ENCODE measurements around the gene C1GALT1C1L. TPM values are rescaled to one million over a fixed set of nuclear protein-coding genes. Genes with fewer than 3 reads are reported as not detected.
A peak's percentile ranks its signal among the peaks of the same experiment; 100 is the strongest.

C1GALT1C1L gene
- total and polyA plus RNA-seq, 2 donors (not counting 1 experiment from before 2014, with no cell fraction given): 0.33 to 1.9 TPM

- H3K9me3 ChIP-seq (ENCODE audit: control insufficient read depth, insufficient read depth, low read depth, low read length): no peaks in the 10 kb centered on the region
- H3K4me2 ChIP-seq (ENCODE audit: extremely low read depth, insufficient read depth, low read length): no peak overlapping the region
- DNase-seq (ENCODE audit: low read depth in 2 of 2): peak; percentile 9 to 57
- H3K27me3 ChIP-seq (ENCODE audit: control insufficient read depth, insufficient read depth, low read length): no peaks in the 10 kb centered on the region
- H3K4me3 ChIP-seq (replicated peaks in 1 of 4; ENCODE audit: control extremely low read depth in 1 of 4, insufficient read depth in 1 of 4, low read depth in 3 of 4, low read length in 4 of 4): no peak overlapping the region
- H3K27ac ChIP-seq (ENCODE audit: insufficient read depth, low read length): no peak overlapping the region
- H2AFZ ChIP-seq (ENCODE audit: low read length): peak overlapping the region; percentile 21
- H3K36me3 ChIP-seq (ENCODE audit: control insufficient read depth, insufficient read depth, low read length): no peaks in the 10 kb centered on the region
- no peak overlapping the region for H3K9ac ChIP-seq (ENCODE audit: insufficient read depth, low read length)
- peaks cover 2% of the 10 kb centered on the region for H3K4me1 ChIP-seq (ENCODE audit: control insufficient read depth, extremely low read depth, insufficient read depth, low read length)
- H3K79me2 ChIP-seq (ENCODE audit: control insufficient read depth, insufficient read depth, low read length): no peaks in the 10 kb centered on the region
- no peaks in the 10 kb centered on the region for H4K20me1 ChIP-seq (ENCODE audit: control insufficient read depth, extremely low read depth, insufficient read depth, low read length)
- no peak for TF ChIP-seq EZH2 (IDR thresholded peaks at IDR 0.05; ENCODE audit: low read length, missing control alignments)
- TF ChIP-seq, protein P1, sequence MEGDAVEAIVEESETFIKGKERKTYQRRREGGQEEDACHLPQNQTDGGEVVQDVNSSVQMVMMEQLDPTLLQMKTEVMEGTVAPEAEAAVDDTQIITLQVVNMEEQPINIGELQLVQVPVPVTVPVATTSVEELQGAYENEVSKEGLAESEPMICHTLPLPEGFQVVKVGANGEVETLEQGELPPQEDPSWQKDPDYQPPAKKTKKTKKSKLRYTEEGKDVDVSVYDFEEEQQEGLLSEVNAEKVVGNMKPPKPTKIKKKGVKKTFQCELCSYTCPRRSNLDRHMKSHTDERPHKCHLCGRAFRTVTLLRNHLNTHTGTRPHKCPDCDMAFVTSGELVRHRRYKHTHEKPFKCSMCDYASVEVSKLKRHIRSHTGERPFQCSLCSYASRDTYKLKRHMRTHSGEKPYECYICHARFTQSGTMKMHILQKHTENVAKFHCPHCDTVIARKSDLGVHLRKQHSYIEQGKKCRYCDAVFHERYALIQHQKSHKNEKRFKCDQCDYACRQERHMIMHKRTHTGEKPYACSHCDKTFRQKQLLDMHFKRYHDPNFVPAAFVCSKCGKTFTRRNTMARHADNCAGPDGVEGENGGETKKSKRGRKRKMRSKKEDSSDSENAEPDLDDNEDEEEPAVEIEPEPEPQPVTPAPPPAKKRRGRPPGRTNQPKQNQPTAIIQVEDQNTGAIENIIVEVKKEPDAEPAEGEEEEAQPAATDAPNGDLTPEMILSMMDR (conservative IDR thresholded peaks at IDR 0.05 in 1 of 2, IDR thresholded peaks at IDR 0.05 in 1 of 2; ENCODE audit: low read depth in 1 of 2, low read length in 2 of 2): no peak
Observed at GRCh38 chr2:43708178-43708577, 31.9 kb upstream of the C1GALT1C1L start.

DNA sequence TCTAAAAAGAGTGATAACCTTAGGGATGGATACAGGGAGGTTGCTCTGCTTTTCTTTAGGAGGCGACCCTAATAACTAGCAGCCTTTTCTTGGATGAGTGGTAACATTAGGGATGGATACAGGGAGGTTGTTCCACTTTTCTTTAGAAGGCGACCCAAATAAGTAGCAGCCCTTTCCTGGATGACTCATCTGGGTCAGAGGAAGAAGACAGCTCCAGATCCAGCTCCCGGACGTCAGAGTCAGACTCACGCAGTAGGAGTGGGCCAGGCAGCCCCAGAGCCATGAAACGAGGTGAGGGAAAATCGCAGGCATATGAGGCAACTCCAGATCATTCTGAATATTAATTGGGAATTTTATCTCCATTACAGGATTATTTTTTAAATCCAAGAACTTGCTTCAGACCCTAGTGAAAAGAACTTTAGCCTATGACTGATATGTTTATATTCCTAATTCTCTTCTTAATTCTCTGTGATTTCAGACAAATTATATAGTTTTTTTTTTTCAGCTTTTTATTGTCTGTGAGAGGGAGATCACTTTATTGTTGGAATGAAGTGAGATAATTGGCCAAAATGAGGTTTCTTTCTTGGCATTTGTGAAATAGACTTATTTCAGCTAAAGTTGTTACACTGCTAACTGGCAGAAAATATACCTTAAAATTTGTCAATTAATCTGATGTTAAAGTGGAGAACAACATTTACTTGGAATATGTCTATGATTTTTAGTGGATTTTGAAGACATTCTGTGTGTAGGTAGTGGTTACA, 31.2 kb upstream of the C1GALT1C1L start:
- Histone ChIP-seq H3K36me3 (ENCODE audit: control insufficient read depth, insufficient read depth, low read length) (no peaks in the 10 kb centered on the region), H3K27me3 (ENCODE audit: control insufficient read depth, insufficient read depth, low read length) (no peaks in the 10 kb centered on the region), H3K9me3 (ENCODE audit: control insufficient read depth, insufficient read depth, low read depth, low read length) (no peaks in the 10 kb centered on the region), H3K4me3 (replicated peaks in 1 of 4; ENCODE audit: control extremely low read depth in 1 of 4, insufficient read depth in 1 of 4, low read depth in 3 of 4, low read length in 4 of 4) (no peak overlapping the region), H3K79me2 (ENCODE audit: control insufficient read depth, insufficient read depth, low read length) (no peaks in the 10 kb centered on the region), H3K9ac (ENCODE audit: insufficient read depth, low read length) (no peak overlapping the region), H3K27ac (ENCODE audit: insufficient read depth, low read length) (no peak overlapping the region), H3K4me2 (ENCODE audit: extremely low read depth, insufficient read depth, low read length) (no peak overlapping the region), H4K20me1 (ENCODE audit: control insufficient read depth, extremely low read depth, insufficient read depth, low read length) (no peaks in the 10 kb centered on the region), H3K4me1 (ENCODE audit: control insufficient read depth, extremely low read depth, insufficient read depth, low read length) (peaks cover 2% of the 10 kb centered on the region), H2AFZ (ENCODE audit: low read length) (peak overlapping the region; percentile 21)
- TF ChIP-seq, protein P1 (conservative IDR thresholded peaks at IDR 0.05 in 1 of 2, IDR thresholded peaks at IDR 0.05 in 1 of 2; ENCODE audit: low read depth in 1 of 2, low read length in 2 of 2): no peak
- TF ChIP-seq EZH2 (IDR thresholded peaks at IDR 0.05; ENCODE audit: low read length, missing control alignments): no peak
- peak; percentile 84 to 91 for DNase-seq (ENCODE audit: low read depth in 2 of 2)

DNA sequence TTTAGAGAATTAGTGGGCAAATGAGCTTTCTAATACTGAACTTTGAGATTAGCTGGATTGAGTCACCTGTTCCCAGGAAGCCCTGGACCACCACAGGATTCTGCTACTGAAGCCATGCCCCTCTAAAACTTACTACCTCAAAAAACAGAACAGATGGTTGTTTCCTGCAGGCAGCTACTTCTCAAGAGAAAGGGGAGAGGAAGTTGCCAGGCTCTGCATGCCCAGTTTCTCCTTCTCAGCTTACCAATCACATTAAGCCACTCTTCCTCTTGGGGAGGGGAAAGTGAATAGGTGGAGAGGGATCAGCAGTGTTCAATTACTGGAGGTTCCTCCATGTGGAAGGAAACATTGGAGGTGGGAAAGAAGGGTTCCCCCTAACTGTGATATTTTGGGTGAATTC, 24.9 kb upstream of the C1GALT1C1L start:
- Histone ChIP-seq H3K4me1 (ENCODE audit: control insufficient read depth, extremely low read depth, insufficient read depth, low read length) (no peaks in the 10 kb centered on the region), H3K9me3 (ENCODE audit: control insufficient read depth, insufficient read depth, low read depth, low read length) (no peaks in the 10 kb centered on the region), H3K79me2 (ENCODE audit: control insufficient read depth, insufficient read depth, low read length) (no peaks in the 10 kb centered on the region), H3K4me3 (replicated peaks in 1 of 4; ENCODE audit: control extremely low read depth in 1 of 4, insufficient read depth in 1 of 4, low read depth in 3 of 4, low read length in 4 of 4) (no peak overlapping the region), H3K27ac (ENCODE audit: insufficient read depth, low read length) (no peak overlapping the region), H2AFZ (ENCODE audit: low read length) (no peak overlapping the region), H3K4me2 (ENCODE audit: extremely low read depth, insufficient read depth, low read length) (no peak overlapping the region), H3K9ac (ENCODE audit: insufficient read depth, low read length) (no peak overlapping the region), H4K20me1 (ENCODE audit: control insufficient read depth, extremely low read depth, insufficient read depth, low read length) (no peaks in the 10 kb centered on the region), H3K36me3 (ENCODE audit: control insufficient read depth, insufficient read depth, low read length) (no peaks in the 10 kb centered on the region), H3K27me3 (ENCODE audit: control insufficient read depth, insufficient read depth, low read length) (no peaks in the 10 kb centered on the region)
- DNase-seq (ENCODE audit: low read depth in 2 of 2): no peak
- TF ChIP-seq, protein P1 (conservative IDR thresholded peaks at IDR 0.05 in 1 of 2, IDR thresholded peaks at IDR 0.05 in 1 of 2; ENCODE audit: low read depth in 1 of 2, low read length in 2 of 2): no peak
